Keratinocyte (primary cell): ENCODE results near the gene KIF16B. TPM values are rescaled to one million over a fixed set of nuclear protein-coding genes. Genes with fewer than 3 reads are reported as not detected.

Experiments used
- DNase-seq: peaks from one replicate; pipeline ENCODE4 v3.0.0-alpha.2; 2011; ENCODE audit warnings: low read depth, missing footprints, low spot score
- FAIRE-seq: peaks from 2 replicates; lab custom pipeline; 2011; peaks lifted over from hg19 to GRCh38; lab: Jason Lieb, UNC
- H2AFZ ChIP-seq: 2 replicates; pipeline ENCODE4 v1.6.0; 2012; ENCODE audit warnings: low read length, control low read depth, inconsistent platforms; ENCODE audit not compliant: control insufficient read depth
- H3K27ac ChIP-seq: 2 replicates; pipeline ENCODE4 v1.5.1; 2011; ENCODE audit warnings: low read length; ENCODE audit not compliant: control insufficient read depth, insufficient read depth
- H3K27me3 ChIP-seq: 3 replicates; pipeline ENCODE4 v1.6.0; 2011; ENCODE audit warnings: low read length; ENCODE audit not compliant: control insufficient read depth, insufficient read depth; ENCODE audit errors: extremely low read depth
- H3K36me3 ChIP-seq, 2 experiments: 2 replicates in 1 of 2; 3 replicates in 1 of 2; pipeline ENCODE4 v1.5.1; 2011; ENCODE audit warnings: low read length in 2 of 2, mild to moderate bottlenecking in 1 of 2; ENCODE audit not compliant: control insufficient read depth in 2 of 2, insufficient read depth in 2 of 2; ENCODE audit errors: extremely low read depth in 1 of 2
- H3K4me1 ChIP-seq: 3 replicates; pipeline ENCODE4 v1.5.1; 2011; ENCODE audit warnings: low read length; ENCODE audit not compliant: control insufficient read depth, insufficient read depth; ENCODE audit errors: extremely low read depth
- H3K4me2 ChIP-seq: 3 replicates; pipeline ENCODE4 v1.6.0; 2011; ENCODE audit warnings: low read depth, low read length; ENCODE audit not compliant: control insufficient read depth, insufficient read depth; ENCODE audit errors: extremely low read depth
- H3K4me3 ChIP-seq, 3 experiments: fragments of 200-600 bp in 1 of 3; sonication (generic) in 1 of 3; 2 replicates in 2 of 3; 3 replicates in 1 of 3; pipeline ENCODE4 v1.5.1; 2011 to 2016; ENCODE audit warnings: low read length in 3 of 3, mild to moderate bottlenecking in 3 of 3, control low read depth in 2 of 3, inconsistent platforms in 1 of 3, low read depth in 1 of 3, mixed read lengths in 1 of 3, mixed run types in 1 of 3, moderate library complexity in 1 of 3; ENCODE audit not compliant: control insufficient read depth in 2 of 3, insufficient read depth in 2 of 3; ENCODE audit errors: extremely low read depth in 1 of 3
- H3K79me2 ChIP-seq: 2 replicates; pipeline ENCODE4 v1.6.0; 2012; ENCODE audit warnings: low read length; ENCODE audit not compliant: control insufficient read depth, insufficient read depth
- H3K9ac ChIP-seq: 3 replicates; pipeline ENCODE4 v1.6.0; 2011; ENCODE audit warnings: low read length; ENCODE audit not compliant: control insufficient read depth, insufficient read depth; ENCODE audit errors: extremely low read depth
- H3K9me1 ChIP-seq: 3 replicates; pipeline ENCODE4 v1.6.0; 2011; ENCODE audit warnings: low read length; ENCODE audit not compliant: control insufficient read depth, insufficient read depth; ENCODE audit errors: extremely low read depth
- H3K9me3 ChIP-seq: 2 replicates; pipeline ENCODE4 v1.5.1; 2012; ENCODE audit warnings: low read depth, low read length; ENCODE audit not compliant: control insufficient read depth
- H4K20me1 ChIP-seq: 3 replicates; pipeline ENCODE4 v1.6.0; 2011; ENCODE audit warnings: low read length; ENCODE audit not compliant: control insufficient read depth, insufficient read depth; ENCODE audit errors: extremely low read depth
- EZH2 ChIP-seq: IDR thresholded peaks from one replicate; pipeline ENCODE4 v1.6.1; 2012; ENCODE audit warnings: inconsistent platforms, mild to moderate bottlenecking, low read length, moderate library complexity
- dilution Hi-C: fragments of 300-500 bp; cut with MboI; formaldehyde crosslinking; loops from one replicate; pipeline ENCODE4 v1.7.0; 2020; ENCODE audit warnings: low sequenced_read_pairs; ENCODE audit not compliant: extremely low pct_ligation_motif_present
- polyA plus RNA-seq, 5 experiments: library from polyadenylated mRNA; depleted of rRNA in 3 of 5; stranded (reverse) in 3 of 5; stranded (forward) in 1 of 5; unstranded in 1 of 5; fragments of >200 nt; gene quantifications; 1 replicate in 1 of 5; 2 replicates in 3 of 5; 3 replicates in 1 of 5; pipeline versions ENCODE4 v1.2.1 to v1.2.3, GENCODE V29; 2011 to 2012; ENCODE audit warnings: missing spikeins in 2 of 5, low read depth in 1 of 5, low replicate concordance in 1 of 5
- TF ChIP-seq, protein P1 (sequence below), 3 experiments: IDR thresholded peaks in 1 of 3; conservative IDR thresholded peaks in 1 of 3; optimal IDR thresholded peaks in 1 of 3; 2 replicates in 2 of 3; 3 replicates in 1 of 3; pipeline versions ENCODE3 to v1.5.1; 2011; ENCODE audit warnings: low read length in 3 of 3, mild to moderate bottlenecking in 3 of 3, moderate library complexity in 2 of 3, control low read depth in 1 of 3, inconsistent platforms in 1 of 3; ENCODE audit not compliant: insufficient read depth in 2 of 3; ENCODE audit errors: extremely low read depth in 1 of 3

Gene KIF16B
- polyA plus RNA-seq, 1 donor (not counting 4 experiments of a cell fraction or from before 2014, with no cell fraction given) = 16.1 TPM

DNA sequence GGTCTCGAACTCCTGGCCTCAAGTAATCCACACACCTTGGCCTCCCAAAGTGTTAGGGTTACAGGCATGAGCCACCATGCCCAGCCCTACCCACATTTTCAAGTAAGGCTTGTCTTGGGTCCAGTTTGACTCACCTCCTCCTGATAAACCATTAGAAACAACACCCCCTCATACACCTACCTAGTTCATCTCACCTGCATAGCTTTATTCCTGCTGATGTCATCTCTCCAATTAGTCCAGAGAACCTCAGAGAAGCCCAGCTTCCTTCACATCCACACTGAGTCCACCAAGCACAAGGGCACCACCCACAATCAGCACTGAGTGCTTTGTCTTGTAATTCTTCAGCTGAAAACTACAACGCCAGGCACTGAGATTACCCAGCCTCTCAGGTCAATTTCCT is 35.3 kb downstream of the KIF16B start:
- no peak for DNase-seq
- H3K9me3 ChIP-seq = no peaks in the 10 kb centered on the region
- dilution Hi-C loops = no loop called here
- no peaks in the 10 kb centered on the region for H3K27me3 ChIP-seq
- no peak overlapping the region for H3K4me2 ChIP-seq
- H3K4me3 ChIP-seq = no peak overlapping the region
- no peaks in the 10 kb centered on the region for H3K4me1 ChIP-seq
- FAIRE-seq = no peak
- H3K27ac ChIP-seq = no peak overlapping the region
- no peaks in the 10 kb centered on the region for H3K36me3 ChIP-seq
- TF ChIP-seq EZH2 = no peak
- TF ChIP-seq, protein P1, sequence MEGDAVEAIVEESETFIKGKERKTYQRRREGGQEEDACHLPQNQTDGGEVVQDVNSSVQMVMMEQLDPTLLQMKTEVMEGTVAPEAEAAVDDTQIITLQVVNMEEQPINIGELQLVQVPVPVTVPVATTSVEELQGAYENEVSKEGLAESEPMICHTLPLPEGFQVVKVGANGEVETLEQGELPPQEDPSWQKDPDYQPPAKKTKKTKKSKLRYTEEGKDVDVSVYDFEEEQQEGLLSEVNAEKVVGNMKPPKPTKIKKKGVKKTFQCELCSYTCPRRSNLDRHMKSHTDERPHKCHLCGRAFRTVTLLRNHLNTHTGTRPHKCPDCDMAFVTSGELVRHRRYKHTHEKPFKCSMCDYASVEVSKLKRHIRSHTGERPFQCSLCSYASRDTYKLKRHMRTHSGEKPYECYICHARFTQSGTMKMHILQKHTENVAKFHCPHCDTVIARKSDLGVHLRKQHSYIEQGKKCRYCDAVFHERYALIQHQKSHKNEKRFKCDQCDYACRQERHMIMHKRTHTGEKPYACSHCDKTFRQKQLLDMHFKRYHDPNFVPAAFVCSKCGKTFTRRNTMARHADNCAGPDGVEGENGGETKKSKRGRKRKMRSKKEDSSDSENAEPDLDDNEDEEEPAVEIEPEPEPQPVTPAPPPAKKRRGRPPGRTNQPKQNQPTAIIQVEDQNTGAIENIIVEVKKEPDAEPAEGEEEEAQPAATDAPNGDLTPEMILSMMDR (optimal IDR thresholded peaks at IDR 0.05 in 1 of 3, IDR thresholded peaks at IDR 0.05 in 1 of 3, conservative IDR thresholded peaks at IDR 0.05 in 1 of 3; ENCODE audit: extremely low read depth in 1 of 3, insufficient read depth in 2 of 3, low read length in 3 of 3) = no peak
- no peak overlapping the region for H2AFZ ChIP-seq
- peaks cover 2% of the 10 kb centered on the region for H3K9me1 ChIP-seq
- H4K20me1 ChIP-seq = no peaks in the 10 kb centered on the region
- no peak overlapping the region for H3K9ac ChIP-seq
- H3K79me2 ChIP-seq = peaks cover 25% of the 10 kb centered on the region

DNA sequence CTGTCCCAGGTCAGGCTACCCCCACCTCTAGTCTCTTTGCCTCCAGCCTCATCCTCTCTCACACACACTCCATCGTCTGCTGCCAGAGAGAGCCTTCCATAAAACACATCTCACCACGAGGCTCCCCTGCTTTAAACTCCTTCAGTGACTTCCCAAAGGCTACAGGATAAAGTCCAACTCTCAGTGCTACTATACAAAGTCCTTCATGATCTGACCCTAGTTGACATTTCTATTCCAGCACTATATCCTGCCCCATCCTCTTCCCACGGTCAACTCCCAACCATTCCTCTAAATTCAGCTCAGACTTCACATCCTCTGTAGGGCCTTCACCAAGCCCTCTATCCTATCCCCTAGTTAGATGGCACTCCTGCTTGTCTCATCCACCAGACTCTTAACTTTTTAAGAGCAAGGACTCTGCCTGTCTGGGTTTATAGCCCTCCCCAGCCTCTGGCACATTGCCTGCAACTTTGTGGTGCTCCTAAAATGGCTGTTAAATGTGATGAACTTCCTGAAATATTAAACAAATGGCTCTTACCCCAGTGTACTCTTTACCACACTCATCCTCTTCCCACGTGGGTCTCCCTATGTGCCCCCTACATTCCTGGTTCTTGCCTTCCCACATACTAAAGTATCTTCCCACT is 36.1 kb downstream of the KIF16B start:
- H3K9ac ChIP-seq = no peak overlapping the region
- no peaks in the 10 kb centered on the region for H3K36me3 ChIP-seq
- H4K20me1 ChIP-seq = no peaks in the 10 kb centered on the region
- peaks cover 24% of the 10 kb centered on the region for H3K79me2 ChIP-seq
- no peak overlapping the region for H3K4me2 ChIP-seq
- H3K4me1 ChIP-seq = peaks cover 2% of the 10 kb centered on the region
- FAIRE-seq = no peak
- no peaks in the 10 kb centered on the region for H3K27me3 ChIP-seq
- TF ChIP-seq, protein P1 (optimal IDR thresholded peaks at IDR 0.05 in 1 of 3, IDR thresholded peaks at IDR 0.05 in 1 of 3, conservative IDR thresholded peaks at IDR 0.05 in 1 of 3; ENCODE audit: extremely low read depth in 1 of 3, insufficient read depth in 2 of 3, low read length in 3 of 3) = no peak
- no peak for TF ChIP-seq EZH2
- dilution Hi-C loops = no loop called here
- H3K9me1 ChIP-seq = no peaks in the 10 kb centered on the region
- H3K9me3 ChIP-seq = no peaks in the 10 kb centered on the region
- DNase-seq = no peak
- no peak overlapping the region for H2AFZ ChIP-seq
- no peak overlapping the region for H3K27ac ChIP-seq
- H3K4me3 ChIP-seq = no peak overlapping the region
